WTC11 (cell line): ENCODE data around the gene IRF2BP1. TPM values are rescaled to one million over a fixed set of nuclear protein-coding genes. Genes with fewer than 3 reads are reported as not detected.
A peak's percentile ranks its signal among the peaks of the same experiment; 100 is the strongest.

Experiments used
- ATAC-seq: fragments of 200-7000 bp; cut with Tn5 transposase; 2 replicates; pipeline ENCODE4 v1.10.0; 2021; ENCODE audit warnings: mild to moderate bottlenecking, moderate library complexity
- CTCF ChIA-PET: fragments of 300-600 bp; sonication (Branson Sonifier 250); formaldehyde crosslinking; loops from one replicate; lab custom pipeline; 2021; ENCODE audit warnings: antibody characterized with exemption; lab: Charles Lee
- POLR2A ChIA-PET: fragments of 350-600 bp; sonication (Branson Sonifier 250); formaldehyde crosslinking; loops from one replicate; lab custom pipeline; 2021; ENCODE audit warnings: antibody characterized with exemption; lab: Charles Lee
- DNase-seq: peaks from one replicate; pipeline ENCODE4 v3.0.0; 2021; ENCODE audit warnings: low spot score
- H3K27ac Mint-ChIP-seq: 2 replicates; pipeline ENCODE4 v1.8.0; 2021; ENCODE audit warnings: mixed read lengths
- H3K27me3 Mint-ChIP-seq: 2 replicates; pipeline ENCODE4 v1.8.0; 2021; ENCODE audit warnings: low read depth, mild to moderate bottlenecking, moderate library complexity, mixed read lengths
- H3K36me3 Mint-ChIP-seq: 2 replicates; pipeline ENCODE4 v1.8.0; 2021; ENCODE audit warnings: mixed read lengths
- H3K4me1 Mint-ChIP-seq: 2 replicates; pipeline ENCODE4 v1.8.0; 2022; ENCODE audit warnings: mixed read lengths
- H3K4me3 Mint-ChIP-seq: 2 replicates; pipeline ENCODE4 v1.8.0; 2021; ENCODE audit warnings: mild to moderate bottlenecking, moderate library complexity, mixed read lengths
- H3K9me3 Mint-ChIP-seq: 2 replicates; pipeline ENCODE4 v1.8.0; 2021; ENCODE audit warnings: mixed read lengths
- ATF1 ChIP-seq: sonication (generic); formaldehyde crosslinking; IDR thresholded peaks from 2 replicates; pipeline ENCODE4 v1.8.1; 2023; ENCODE audit warnings: mild to moderate bottlenecking, moderate library complexity, missing genetic modification reagents
- CTCF ChIP-seq: fragments of 200-600 bp; IDR thresholded peaks from 2 replicates; pipeline ENCODE4 v1.8.0; 2022; ENCODE audit warnings: antibody characterized with exemption
- E2F4 ChIP-seq: sonication (generic); formaldehyde crosslinking; IDR thresholded peaks from 2 replicates; pipeline ENCODE4 v1.8.1; 2022; ENCODE audit warnings: low read depth, mild to moderate bottlenecking, moderate library complexity, missing genetic modification reagents, borderline replicate concordance
- FOXP1 ChIP-seq: sonication (generic); formaldehyde crosslinking; IDR thresholded peaks from 2 replicates; pipeline ENCODE4 v1.8.0; 2022; ENCODE audit warnings: missing genetic modification reagents, mild to moderate bottlenecking, moderate library complexity, borderline replicate concordance
- GRHL2 ChIP-seq: fragments of 250-450 bp; sonication (Bioruptor Pico); IDR thresholded peaks from 2 replicates; pipeline ENCODE4 v1.8.0; 2022; ENCODE audit warnings: mild to moderate bottlenecking, moderate library complexity; ENCODE audit not compliant: insufficient replicate concordance, severe bottlenecking
- GTF2I ChIP-seq: fragments of 250-450 bp; sonication (Bioruptor Pico); conservative IDR thresholded peaks from 2 replicates; pipeline ENCODE4 v1.4.0; 2021; ENCODE audit warnings: mild to moderate bottlenecking
- HMGA2 ChIP-seq: fragments of 250-450 bp; sonication (Bioruptor Pico); IDR thresholded peaks from 2 replicates; pipeline ENCODE4 v1.4.0; 2021; ENCODE audit warnings: mild to moderate bottlenecking, moderate library complexity
- IRF1 ChIP-seq: sonication (generic); formaldehyde crosslinking; IDR thresholded peaks from 2 replicates; pipeline ENCODE4 v1.8.0; 2023; ENCODE audit warnings: missing genetic modification reagents
- NFATC4 ChIP-seq: fragments of 250-450 bp; sonication (Bioruptor Pico); IDR thresholded peaks from 2 replicates; pipeline ENCODE4 v1.9.0; 2021; ENCODE audit warnings: mild to moderate bottlenecking
- NR3C1 ChIP-seq: sonication (generic); formaldehyde crosslinking; conservative IDR thresholded peaks from 2 replicates; pipeline ENCODE4 v1.8.1; 2023; ENCODE audit warnings: low read depth, mild to moderate bottlenecking, missing genetic modification reagents
- RELA ChIP-seq: sonication (generic); formaldehyde crosslinking; IDR thresholded peaks from 2 replicates; pipeline ENCODE4 v1.8.1; 2022; ENCODE audit warnings: missing genetic modification reagents, mild to moderate bottlenecking, borderline replicate concordance
- SMAD3 ChIP-seq: sonication (generic); formaldehyde crosslinking; IDR thresholded peaks from 2 replicates; pipeline ENCODE4 v1.8.0; 2022; ENCODE audit warnings: missing genetic modification reagents, mild to moderate bottlenecking, borderline replicate concordance
- SP1 ChIP-seq: sonication (generic); formaldehyde crosslinking; conservative IDR thresholded peaks from 2 replicates; pipeline ENCODE4 v1.8.1; 2022; ENCODE audit warnings: missing genetic modification reagents
- TCF7 ChIP-seq: sonication (generic); formaldehyde crosslinking; IDR thresholded peaks from 2 replicates; pipeline ENCODE4 v1.8.0; 2022; ENCODE audit warnings: mild to moderate bottlenecking, low read depth, missing genetic modification reagents, moderate library complexity
- ZBTB21 ChIP-seq: sonication (generic); formaldehyde crosslinking; IDR thresholded peaks from 2 replicates; pipeline ENCODE4 v1.8.1; 2023; ENCODE audit warnings: mild to moderate bottlenecking, missing genetic modification reagents, borderline replicate concordance
- ZNF263 ChIP-seq: sonication (generic); formaldehyde crosslinking; IDR thresholded peaks from 2 replicates; pipeline ENCODE4 v1.8.1; 2022; ENCODE audit warnings: low read depth, mild to moderate bottlenecking, moderate library complexity, missing genetic modification reagents
- ZNF671 ChIP-seq: fragments of 250-450 bp; sonication (Bioruptor Pico); IDR thresholded peaks from 2 replicates; pipeline ENCODE4 v1.8.0; 2021; ENCODE audit warnings: mild to moderate bottlenecking
- total RNA-seq: library from RNA; stranded (reverse); gene quantifications from 3 replicates; pipeline ENCODE4 v1.2.3, GENCODE V29; 2021
- TF ChIP-seq, protein P1 (sequence below): fragments of 250-450 bp; sonication (Bioruptor Pico); IDR thresholded peaks from 2 replicates; pipeline ENCODE4 v1.8.0; 2021; ENCODE audit warnings: mild to moderate bottlenecking
- TF ChIP-seq, protein P2 (sequence below): sonication (generic); formaldehyde crosslinking; IDR thresholded peaks from 2 replicates; pipeline ENCODE4 v1.8.1; 2023; ENCODE audit warnings: mild to moderate bottlenecking, missing genetic modification reagents
- TF ChIP-seq, protein P3 (sequence below): sonication (generic); formaldehyde crosslinking; IDR thresholded peaks from 2 replicates; pipeline ENCODE4 v1.8.0; 2022; ENCODE audit warnings: mild to moderate bottlenecking, missing genetic modification reagents

The IRF2BP1 gene
- total RNA-seq, 1 experiment from 2014 or later: 30.3 TPM

DNA sequence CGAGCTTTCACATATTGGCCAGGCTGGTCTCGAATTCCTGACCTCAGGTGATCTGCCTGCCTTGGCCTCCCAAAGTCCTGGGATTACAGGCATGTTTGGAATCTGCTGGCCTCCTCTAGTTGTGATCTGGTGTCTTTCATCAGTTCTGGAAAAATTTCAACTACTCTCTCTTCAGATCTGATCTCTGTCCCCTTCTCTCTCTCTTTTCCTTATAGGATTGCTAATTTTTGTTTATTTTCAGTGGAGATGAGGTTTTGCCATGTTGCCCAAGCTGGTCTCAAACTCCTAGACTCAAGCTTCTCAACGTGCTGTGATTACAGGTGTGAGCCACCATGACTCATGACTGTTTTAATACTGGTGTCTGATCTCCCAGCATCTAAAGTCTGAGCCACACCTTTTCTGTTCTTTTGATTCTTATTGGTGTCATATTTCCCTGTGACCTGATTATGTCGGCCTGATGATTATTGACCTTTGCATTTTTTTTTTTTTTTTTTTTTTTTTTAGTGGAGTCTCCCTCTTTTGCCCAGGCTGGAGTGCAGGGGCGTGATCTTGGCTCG is 39.0 kb upstream of the IRF2BP1 start:
- Mint-ChIP-seq H3K27me3 (peaks cover 41% of the 10 kb centered on the region), H3K9me3 (no peaks in the 10 kb centered on the region), H3K4me1 (peaks cover 8% of the 10 kb centered on the region), H3K4me3 (no peak overlapping the region), H3K36me3 (no peaks in the 10 kb centered on the region), H3K27ac (peak overlapping the region; percentile 36)
- TF ChIP-seq ATF1 (CRISPR knock-in tag): no peak
- TF ChIP-seq TCF7: no peak
- no peak for TF ChIP-seq ZNF263 (CRISPR knock-in tag)
- no peak for TF ChIP-seq IRF1 (CRISPR knock-in tag)
- no peak for TF ChIP-seq FOXP1 (CRISPR knock-in tag)
- no peak for TF ChIP-seq SMAD3 (CRISPR knock-in tag)
- no peak for TF ChIP-seq ZBTB21
- TF ChIP-seq, protein P1, sequence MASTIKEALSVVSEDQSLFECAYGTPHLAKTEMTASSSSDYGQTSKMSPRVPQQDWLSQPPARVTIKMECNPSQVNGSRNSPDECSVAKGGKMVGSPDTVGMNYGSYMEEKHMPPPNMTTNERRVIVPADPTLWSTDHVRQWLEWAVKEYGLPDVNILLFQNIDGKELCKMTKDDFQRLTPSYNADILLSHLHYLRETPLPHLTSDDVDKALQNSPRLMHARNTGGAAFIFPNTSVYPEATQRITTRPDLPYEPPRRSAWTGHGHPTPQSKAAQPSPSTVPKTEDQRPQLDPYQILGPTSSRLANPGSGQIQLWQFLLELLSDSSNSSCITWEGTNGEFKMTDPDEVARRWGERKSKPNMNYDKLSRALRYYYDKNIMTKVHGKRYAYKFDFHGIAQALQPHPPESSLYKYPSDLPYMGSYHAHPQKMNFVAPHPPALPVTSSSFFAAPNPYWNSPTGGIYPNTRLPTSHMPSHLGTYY (CRISPR knock-in tag): no peak
- no peak for TF ChIP-seq ZNF671 (CRISPR knock-in tag)
- TF ChIP-seq E2F4: no peak
- no peak for TF ChIP-seq HMGA2 (CRISPR knock-in tag)
- TF ChIP-seq, protein P2, sequence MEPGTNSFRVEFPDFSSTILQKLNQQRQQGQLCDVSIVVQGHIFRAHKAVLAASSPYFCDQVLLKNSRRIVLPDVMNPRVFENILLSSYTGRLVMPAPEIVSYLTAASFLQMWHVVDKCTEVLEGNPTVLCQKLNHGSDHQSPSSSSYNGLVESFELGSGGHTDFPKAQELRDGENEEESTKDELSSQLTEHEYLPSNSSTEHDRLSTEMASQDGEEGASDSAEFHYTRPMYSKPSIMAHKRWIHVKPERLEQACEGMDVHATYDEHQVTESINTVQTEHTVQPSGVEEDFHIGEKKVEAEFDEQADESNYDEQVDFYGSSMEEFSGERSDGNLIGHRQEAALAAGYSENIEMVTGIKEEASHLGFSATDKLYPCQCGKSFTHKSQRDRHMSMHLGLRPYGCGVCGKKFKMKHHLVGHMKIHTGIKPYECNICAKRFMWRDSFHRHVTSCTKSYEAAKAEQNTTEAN (CRISPR knock-in tag): no peak
- TF ChIP-seq GRHL2 (CRISPR knock-in tag): no peak
- no peak for TF ChIP-seq RELA (CRISPR knock-in tag)
- TF ChIP-seq, protein P3, sequence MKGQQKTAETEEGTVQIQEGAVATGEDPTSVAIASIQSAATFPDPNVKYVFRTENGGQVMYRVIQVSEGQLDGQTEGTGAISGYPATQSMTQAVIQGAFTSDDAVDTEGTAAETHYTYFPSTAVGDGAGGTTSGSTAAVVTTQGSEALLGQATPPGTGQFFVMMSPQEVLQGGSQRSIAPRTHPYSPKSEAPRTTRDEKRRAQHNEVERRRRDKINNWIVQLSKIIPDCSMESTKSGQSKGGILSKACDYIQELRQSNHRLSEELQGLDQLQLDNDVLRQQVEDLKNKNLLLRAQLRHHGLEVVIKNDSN (CRISPR knock-in tag): no peak
- TF ChIP-seq NR3C1: no peak
- CTCF ChIA-PET: interaction anchor here (0.6 to 0.7 kb wide), 2 partner anchors 128 to 254 kb away, joined by 3 read pairs; no protein-coding TSS in a partner anchor
- no peak for ATAC-seq
- DNase-seq: no peak
- POLR2A ChIA-PET: no interaction called here

- peaks cover 2% of the 10 kb centered on the region; the same call in 1 of the 2 replicates for H3K4me1 Mint-ChIP-seq
- H3K36me3 Mint-ChIP-seq: no peaks in the 10 kb centered on the region
- H3K27me3 Mint-ChIP-seq: peaks cover 16% of the 10 kb centered on the region
- no peak overlapping the region for H3K27ac Mint-ChIP-seq
- TF ChIP-seq GTF2I (CRISPR knock-in tag) (peak; percentile 41; the same call in 1 of the 2 replicates), NFATC4 (CRISPR knock-in tag) (no peak), SP1 (CRISPR knock-in tag) (0 out of 2 replicates have a peak, but pooled peaks have one; percentile 21), CTCF (peak; percentile 38; the same call in 1 of the 2 replicates), ZNF671 (CRISPR knock-in tag) (no peak)
- ChIA-PET CTCF (interaction anchor here (0.6 to 1.8 kb wide), 17 partner anchors 8 to 154 kb away, joined by 3 to 13 read pairs (median 4); partner anchors contain the start of genes CCDC61, DMPK, MYPOP and NANOS2), POLR2A (no interaction called here)
- peak; percentile 97 for ATAC-seq
- H3K9me3 Mint-ChIP-seq: no peaks in the 10 kb centered on the region
- no peak overlapping the region for H3K4me3 Mint-ChIP-seq
- DNase-seq: peak; percentile 61
Observed at GRCh38 chr19:45922281-45922680, 36.3 kb upstream of the IRF2BP1 start.
